ENCODE results near the gene KCNE1.

KCNE1 gene

GRCh38 chr21:34517039-34517438, 5.0 kb upstream of the KCNE1 start:
- DNase-seq, result no peak
- CTCF ChIA-PET, result interaction anchor here (1.0 to 4.3 kb wide), 5 partner anchors 11 to 86 kb away, joined by 3 to 14 read pairs (median 7); no protein-coding TSS in a partner anchor
- Histone ChIP-seq H3K27me3 (replicated peaks in 2 of 5; ENCODE audit: control insufficient read depth in 4 of 5, insufficient read depth in 5 of 5, low read length in 4 of 5) (no peaks in the 10 kb centered on the region), H3K4me1 (ENCODE audit: control extremely low read depth in 1 of 4, control insufficient read depth in 4 of 4, insufficient read depth in 4 of 4, low read length in 3 of 4) (peaks cover 0 to 37% (median 11%) of the 10 kb centered on the region in 4 experiments), H3K4me3 (ENCODE audit: control insufficient read depth in 1 of 7, extremely low read depth in 1 of 7, insufficient read depth in 4 of 7, low read depth in 2 of 7, low read length in 6 of 7) (no peak overlapping the region), H3K9me3 (ENCODE audit: control extremely low read depth in 1 of 5, control insufficient read depth in 4 of 5, insufficient read depth in 2 of 5, low read depth in 1 of 5, low read length in 4 of 5) (no peaks in the 10 kb centered on the region), H3K36me3 (ENCODE audit: control insufficient read depth in 4 of 4, insufficient read depth in 4 of 4, low read length in 3 of 4) (no peaks in the 10 kb centered on the region), H3K27ac (ENCODE audit: insufficient read depth in 1 of 2, low read depth in 1 of 2, low read length in 2 of 2, poor library complexity in 1 of 2, severe bottlenecking in 2 of 2) (no peak overlapping the region)
- WGBS (ENCODE audit: insufficient coverage), result 89% methylated on average over 3 of the region's 5 CpGs
- POLR2A ChIA-PET, result no interaction called here

GRCh38 chr21:34514576-34515115, 2.6 kb upstream of the KCNE1 start:
- H3K36me3 ChIP-seq (ENCODE audit: control insufficient read depth in 4 of 4, insufficient read depth in 4 of 4, low read length in 3 of 4), result no peaks in the 10 kb centered on the region
- DNase-seq, result no peak
- H3K27me3 ChIP-seq (replicated peaks in 2 of 5; ENCODE audit: control insufficient read depth in 4 of 5, insufficient read depth in 5 of 5, low read length in 4 of 5), result no peaks in the 10 kb centered on the region
- ChIA-PET CTCF (interaction anchor here (0.6 to 4.3 kb wide), 5 partner anchors 9 to 378 kb away, joined by 3 to 14 read pairs (median 3); no protein-coding TSS in a partner anchor), POLR2A (no interaction called here)
- H3K27ac ChIP-seq (ENCODE audit: insufficient read depth in 1 of 2, low read depth in 1 of 2, low read length in 2 of 2, poor library complexity in 1 of 2, severe bottlenecking in 2 of 2), result no peak overlapping the region
- H3K9me3 ChIP-seq (ENCODE audit: control extremely low read depth in 1 of 5, control insufficient read depth in 4 of 5, insufficient read depth in 2 of 5, low read depth in 1 of 5, low read length in 4 of 5), result no peaks in the 10 kb centered on the region
- H3K4me3 ChIP-seq (ENCODE audit: control insufficient read depth in 1 of 7, extremely low read depth in 1 of 7, insufficient read depth in 4 of 7, low read depth in 2 of 7, low read length in 6 of 7), result no peak overlapping the region
- peaks cover 0 to 27% (median 4%) of the 10 kb centered on the region in 4 experiments for H3K4me1 ChIP-seq (ENCODE audit: control extremely low read depth in 1 of 4, control insufficient read depth in 4 of 4, insufficient read depth in 4 of 4, low read length in 3 of 4)
- 98% methylated on average over 10 of the region's 10 CpGs for WGBS (ENCODE audit: insufficient coverage)

GRCh38 chr21:34513129-34513675, 1.2 kb upstream of the KCNE1 start:
- no peak overlapping the region for H3K27ac ChIP-seq (ENCODE audit: insufficient read depth in 1 of 2, low read depth in 1 of 2, low read length in 2 of 2, poor library complexity in 1 of 2, severe bottlenecking in 2 of 2)
- H3K9me3 ChIP-seq (ENCODE audit: control extremely low read depth in 1 of 5, control insufficient read depth in 4 of 5, insufficient read depth in 2 of 5, low read depth in 1 of 5, low read length in 4 of 5), result no peaks in the 10 kb centered on the region
- ChIA-PET CTCF (no interaction called here), POLR2A (no interaction called here)
- peaks cover 0 to 27% (median 4%) of the 10 kb centered on the region in 4 experiments for H3K4me1 ChIP-seq (ENCODE audit: control extremely low read depth in 1 of 4, control insufficient read depth in 4 of 4, insufficient read depth in 4 of 4, low read length in 3 of 4)
- H3K36me3 ChIP-seq (ENCODE audit: control insufficient read depth in 4 of 4, insufficient read depth in 4 of 4, low read length in 3 of 4), result no peaks in the 10 kb centered on the region
- no peak overlapping the region for H3K4me3 ChIP-seq (ENCODE audit: control insufficient read depth in 1 of 7, extremely low read depth in 1 of 7, insufficient read depth in 4 of 7, low read depth in 2 of 7, low read length in 6 of 7)
- peak in 2 of 3 donors; percentile 12 to 17 for DNase-seq
- WGBS (ENCODE audit: insufficient coverage), result 100% methylated on average over 1 of the region's 2 CpGs
- H3K27me3 ChIP-seq (replicated peaks in 2 of 5; ENCODE audit: control insufficient read depth in 4 of 5, insufficient read depth in 5 of 5, low read length in 4 of 5), result no peaks in the 10 kb centered on the region

GRCh38 chr21:34511181-34511580, 829 bp downstream of the KCNE1 start:
- DNase-seq, result no peak
- peaks cover 0 to 15% (median 1%) of the 10 kb centered on the region in 4 experiments for H3K4me1 ChIP-seq (ENCODE audit: control extremely low read depth in 1 of 4, control insufficient read depth in 4 of 4, insufficient read depth in 4 of 4, low read length in 3 of 4)
- no peak overlapping the region for H3K27ac ChIP-seq (ENCODE audit: insufficient read depth in 1 of 2, low read depth in 1 of 2, low read length in 2 of 2, poor library complexity in 1 of 2, severe bottlenecking in 2 of 2)
- 100% methylated on average over 1 of the region's 5 CpGs for WGBS (ENCODE audit: insufficient coverage)
- no peaks in the 10 kb centered on the region for H3K27me3 ChIP-seq (replicated peaks in 2 of 5; ENCODE audit: control insufficient read depth in 4 of 5, insufficient read depth in 5 of 5, low read length in 4 of 5)
- ChIA-PET POLR2A (interaction anchor here (0.6 kb wide), 1 partner anchor 36 kb away, joined by 3 read pairs; no protein-coding TSS in a partner anchor), CTCF (interaction anchor here (1.0 to 4.4 kb wide), 20 partner anchors 9 to 126 kb away, joined by 3 to 44 read pairs (median 4); no protein-coding TSS in a partner anchor)
- no peak overlapping the region for H3K4me3 ChIP-seq (ENCODE audit: control insufficient read depth in 1 of 7, extremely low read depth in 1 of 7, insufficient read depth in 4 of 7, low read depth in 2 of 7, low read length in 6 of 7)
- no peaks in the 10 kb centered on the region for H3K36me3 ChIP-seq (ENCODE audit: control insufficient read depth in 4 of 4, insufficient read depth in 4 of 4, low read length in 3 of 4)
- no peaks in the 10 kb centered on the region for H3K9me3 ChIP-seq (ENCODE audit: control extremely low read depth in 1 of 5, control insufficient read depth in 4 of 5, insufficient read depth in 2 of 5, low read depth in 1 of 5, low read length in 4 of 5)

- no peaks in the 10 kb centered on the region for H3K36me3 ChIP-seq (ENCODE audit: control insufficient read depth in 4 of 4, insufficient read depth in 4 of 4, low read length in 3 of 4)
- H3K4me1 ChIP-seq (ENCODE audit: control extremely low read depth in 1 of 4, control insufficient read depth in 4 of 4, insufficient read depth in 4 of 4, low read length in 3 of 4), result peaks cover 0 to 15% (median 1%) of the 10 kb centered on the region in 4 experiments
- no peaks in the 10 kb centered on the region for H3K9me3 ChIP-seq (ENCODE audit: control extremely low read depth in 1 of 5, control insufficient read depth in 4 of 5, insufficient read depth in 2 of 5, low read depth in 1 of 5, low read length in 4 of 5)
- no peak overlapping the region for H3K27ac ChIP-seq (ENCODE audit: insufficient read depth in 1 of 2, low read depth in 1 of 2, low read length in 2 of 2, poor library complexity in 1 of 2, severe bottlenecking in 2 of 2)
- H3K4me3 ChIP-seq (ENCODE audit: control insufficient read depth in 1 of 7, extremely low read depth in 1 of 7, insufficient read depth in 4 of 7, low read depth in 2 of 7, low read length in 6 of 7), result no peak overlapping the region
- DNase-seq, result peak; percentile 57 to 79 (median 69)
- ChIA-PET CTCF (interaction anchor here (0.9 to 4.4 kb wide), 21 partner anchors 9 to 127 kb away, joined by 3 to 44 read pairs (median 4); no protein-coding TSS in a partner anchor), POLR2A (no interaction called here)
- WGBS (ENCODE audit: insufficient coverage), result 76% methylated on average over 10 of the region's 15 CpGs
- H3K27me3 ChIP-seq (replicated peaks in 2 of 5; ENCODE audit: control insufficient read depth in 4 of 5, insufficient read depth in 5 of 5, low read length in 4 of 5), result no peaks in the 10 kb centered on the region
Measured at GRCh38 chr21:34510148-34511142, 1.6 kb downstream of the KCNE1 start.

GRCh38 chr21:34509151-34509550, 2.9 kb downstream of the KCNE1 start:
- CTCF ChIA-PET, result interaction anchor here (0.9 to 4.4 kb wide), 5 partner anchors 11 to 141 kb away, joined by 3 to 44 read pairs (median 4); no protein-coding TSS in a partner anchor
- DNase-seq, result no peak
- no peak overlapping the region for H3K4me3 ChIP-seq (ENCODE audit: control insufficient read depth in 1 of 7, extremely low read depth in 1 of 7, insufficient read depth in 4 of 7, low read depth in 2 of 7, low read length in 6 of 7)
- POLR2A ChIA-PET, result no interaction called here
- H3K27ac ChIP-seq (ENCODE audit: insufficient read depth in 1 of 2, low read depth in 1 of 2, low read length in 2 of 2, poor library complexity in 1 of 2, severe bottlenecking in 2 of 2), result no peak overlapping the region
- 87% methylated on average over 4 of the region's 4 CpGs for WGBS (ENCODE audit: insufficient coverage)
- no peaks in the 10 kb centered on the region for H3K9me3 ChIP-seq (ENCODE audit: control extremely low read depth in 1 of 5, control insufficient read depth in 4 of 5, insufficient read depth in 2 of 5, low read depth in 1 of 5, low read length in 4 of 5)
- peaks cover 0 to 15% (median 1%) of the 10 kb centered on the region in 4 experiments for H3K4me1 ChIP-seq (ENCODE audit: control extremely low read depth in 1 of 4, control insufficient read depth in 4 of 4, insufficient read depth in 4 of 4, low read length in 3 of 4)
- no peaks in the 10 kb centered on the region for H3K27me3 ChIP-seq (replicated peaks in 2 of 5; ENCODE audit: control insufficient read depth in 4 of 5, insufficient read depth in 5 of 5, low read length in 4 of 5)
- no peaks in the 10 kb centered on the region for H3K36me3 ChIP-seq (ENCODE audit: control insufficient read depth in 4 of 4, insufficient read depth in 4 of 4, low read length in 3 of 4)

Data from common myeloid progenitor, CD34-positive (primary cell).